Mucosa of descending colon (tissue), 3 donors: ENCODE results near the gene SLF2. TPM values are rescaled to one million over a fixed set of nuclear protein-coding genes. Genes with fewer than 3 reads are reported as not detected.

ENCODE experiments used
- ATAC-seq: fragments of 200-7000 bp; cut with Tn5 transposase; one replicate; pipeline ENCODE4 v1.9.1; 2020; ENCODE audit warnings: mild to moderate bottlenecking, moderate library complexity
- DNase-seq, 3 donors: peaks; one replicate each; pipeline ENCODE4 v3.0.0-alpha.2; 2020
- H3K36me3 ChIP-seq: fragments of 200-600 bp; one replicate; pipeline ENCODE4 v1.8.0; 2021; ENCODE audit warnings: low read depth, mild to moderate bottlenecking
- H3K4me1 ChIP-seq: fragments of 200-600 bp; one replicate; pipeline ENCODE4 v1.8.0; 2021; ENCODE audit warnings: low read depth, mild to moderate bottlenecking
- H3K4me3 ChIP-seq: fragments of 200-600 bp; one replicate; pipeline ENCODE4 v1.8.0; 2021; ENCODE audit warnings: mild to moderate bottlenecking
- H3K9me3 ChIP-seq: fragments of 200-600 bp; one replicate; pipeline ENCODE4 v1.8.0; 2021; ENCODE audit warnings: mild to moderate bottlenecking
- intact Hi-C, 2 donors: fragments of 100-400 bp; cut with DNase I in 1 of 2; cut with micrococcal nuclease in 1 of 2; formaldehyde crosslinking; loops; one replicate each; pipeline versions ENCODE4 v1.11.0 to v1.11.1; 2022; cut with DNase I, micrococcal nuclease
- total RNA-seq, 3 donors: library from RNA; stranded (reverse); fragmentation: NEBNext Ultra II Directional in 2 of 3; extraction: Animal tissue kit (Norgen Biotek cat#: 25700) in 2 of 3; gene quantifications; one replicate each; pipeline versions ENCODE4 v1.2.1 to v1.2.4, GENCODE V29; 2021 to 2023
- TF ChIP-seq, protein P1 (sequence below): fragments of 200-600 bp; IDR thresholded peaks from one replicate; pipeline ENCODE4 v1.8.0; 2022; ENCODE audit warnings: antibody characterized with exemption, mild to moderate bottlenecking
- donor health status: DM: no; HTN: no; CAD: no; lungs with moderate emphysema.
- donor health status: DM: no; HTN: no; CAD: no.
- donor health status: DM: no; HTN: yes; CAD: no.

Gene SLF2
- total RNA-seq, 3 donors from 2014 or later, result 23.0 to 31.1 (median 27.5) TPM

DNA sequence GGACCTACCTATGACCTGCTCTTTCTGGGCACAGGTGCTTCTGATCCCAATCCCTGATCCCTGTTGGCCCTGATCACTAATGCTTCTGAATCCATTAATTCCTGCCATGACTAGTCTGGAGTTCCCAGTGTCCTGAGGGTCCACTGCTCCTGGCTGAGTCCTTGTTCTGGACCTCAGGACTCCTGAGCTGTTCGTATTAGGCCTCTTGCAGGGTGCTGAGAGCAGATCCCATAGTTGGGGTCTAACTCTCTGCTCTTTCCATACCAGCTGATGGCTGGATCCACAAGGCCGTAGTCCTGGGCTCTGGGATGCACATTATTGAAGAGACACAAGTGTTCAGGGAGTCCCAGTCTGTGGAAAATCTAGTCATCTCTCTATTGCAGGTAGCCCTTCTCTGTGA is 67.5 kb downstream of the SLF2 start:
- Histone ChIP-seq H3K4me1 (no peaks in the 10 kb centered on the region), H3K36me3 (peaks cover 7% of the 10 kb centered on the region), H3K9me3 (no peaks in the 10 kb centered on the region), H3K4me3 (no peak overlapping the region)
- ATAC-seq (no peak), DNase-seq (no peak)
- TF ChIP-seq, protein P1, sequence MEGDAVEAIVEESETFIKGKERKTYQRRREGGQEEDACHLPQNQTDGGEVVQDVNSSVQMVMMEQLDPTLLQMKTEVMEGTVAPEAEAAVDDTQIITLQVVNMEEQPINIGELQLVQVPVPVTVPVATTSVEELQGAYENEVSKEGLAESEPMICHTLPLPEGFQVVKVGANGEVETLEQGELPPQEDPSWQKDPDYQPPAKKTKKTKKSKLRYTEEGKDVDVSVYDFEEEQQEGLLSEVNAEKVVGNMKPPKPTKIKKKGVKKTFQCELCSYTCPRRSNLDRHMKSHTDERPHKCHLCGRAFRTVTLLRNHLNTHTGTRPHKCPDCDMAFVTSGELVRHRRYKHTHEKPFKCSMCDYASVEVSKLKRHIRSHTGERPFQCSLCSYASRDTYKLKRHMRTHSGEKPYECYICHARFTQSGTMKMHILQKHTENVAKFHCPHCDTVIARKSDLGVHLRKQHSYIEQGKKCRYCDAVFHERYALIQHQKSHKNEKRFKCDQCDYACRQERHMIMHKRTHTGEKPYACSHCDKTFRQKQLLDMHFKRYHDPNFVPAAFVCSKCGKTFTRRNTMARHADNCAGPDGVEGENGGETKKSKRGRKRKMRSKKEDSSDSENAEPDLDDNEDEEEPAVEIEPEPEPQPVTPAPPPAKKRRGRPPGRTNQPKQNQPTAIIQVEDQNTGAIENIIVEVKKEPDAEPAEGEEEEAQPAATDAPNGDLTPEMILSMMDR, result no peak
- intact Hi-C loops, result no loop called here

DNA sequence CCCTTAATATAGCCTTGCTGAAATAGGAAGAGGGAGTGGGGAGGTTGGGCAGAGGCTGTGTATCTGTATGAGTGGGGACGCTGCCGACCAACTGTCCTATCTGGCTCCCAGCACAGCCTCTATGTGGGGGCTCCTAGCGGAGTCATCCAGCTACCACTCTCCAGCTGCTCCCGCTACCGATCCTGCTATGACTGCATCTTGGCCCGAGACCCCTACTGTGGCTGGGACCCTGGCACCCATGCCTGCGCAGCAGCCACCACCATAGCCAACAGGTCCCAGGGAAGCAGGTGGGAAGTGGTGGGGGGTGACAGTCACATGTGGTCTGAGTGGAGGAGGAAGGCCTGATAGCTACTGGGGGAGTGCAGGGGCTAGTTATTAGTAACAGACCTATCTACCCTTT is 67.9 kb downstream of the SLF2 start:
- ATAC-seq (no peak), DNase-seq (no peak)
- TF ChIP-seq, protein P1, result no peak
- H3K9me3 ChIP-seq, result no peaks in the 10 kb centered on the region
- no peaks in the 10 kb centered on the region for H3K4me1 ChIP-seq
- H3K4me3 ChIP-seq, result no peak overlapping the region
- H3K36me3 ChIP-seq, result peaks cover 7% of the 10 kb centered on the region
- intact Hi-C loops, result no loop called here

DNA sequence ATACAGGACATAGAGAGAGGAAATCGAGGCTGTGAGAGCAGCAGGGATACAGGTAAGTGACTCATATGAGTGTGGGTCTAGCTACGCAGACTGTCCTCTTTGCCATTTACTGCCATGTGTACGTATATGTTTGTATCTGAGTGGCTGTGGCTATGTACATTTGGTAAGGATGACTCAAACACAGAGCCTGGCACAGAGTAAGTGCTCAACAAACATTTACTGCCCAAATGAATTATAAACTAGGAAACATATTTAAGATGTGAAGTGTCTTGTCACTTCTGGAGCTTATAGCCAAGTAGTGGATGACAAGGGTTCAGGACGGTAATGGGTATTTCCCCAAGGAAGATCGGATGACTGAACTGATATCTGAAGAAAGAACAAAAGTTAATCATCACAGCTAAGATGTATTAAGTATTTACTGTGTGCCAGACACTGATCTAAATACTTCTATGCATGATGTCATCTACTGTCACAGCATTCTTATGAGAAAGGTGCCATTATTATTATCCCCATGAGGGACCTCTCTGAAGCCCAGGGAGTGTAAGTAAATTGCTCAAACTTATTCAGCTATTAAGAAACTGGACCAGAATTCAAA is 68.5 kb downstream of the SLF2 start:
- ATAC-seq, result no peak
- Histone ChIP-seq H3K36me3 (peaks cover 7% of the 10 kb centered on the region), H3K9me3 (no peaks in the 10 kb centered on the region), H3K4me1 (peaks cover 5% of the 10 kb centered on the region), H3K4me3 (no peak overlapping the region)
- TF ChIP-seq, protein P1, result no peak
- intact Hi-C loops, result no loop called here
- DNase-seq, result no peak

DNA sequence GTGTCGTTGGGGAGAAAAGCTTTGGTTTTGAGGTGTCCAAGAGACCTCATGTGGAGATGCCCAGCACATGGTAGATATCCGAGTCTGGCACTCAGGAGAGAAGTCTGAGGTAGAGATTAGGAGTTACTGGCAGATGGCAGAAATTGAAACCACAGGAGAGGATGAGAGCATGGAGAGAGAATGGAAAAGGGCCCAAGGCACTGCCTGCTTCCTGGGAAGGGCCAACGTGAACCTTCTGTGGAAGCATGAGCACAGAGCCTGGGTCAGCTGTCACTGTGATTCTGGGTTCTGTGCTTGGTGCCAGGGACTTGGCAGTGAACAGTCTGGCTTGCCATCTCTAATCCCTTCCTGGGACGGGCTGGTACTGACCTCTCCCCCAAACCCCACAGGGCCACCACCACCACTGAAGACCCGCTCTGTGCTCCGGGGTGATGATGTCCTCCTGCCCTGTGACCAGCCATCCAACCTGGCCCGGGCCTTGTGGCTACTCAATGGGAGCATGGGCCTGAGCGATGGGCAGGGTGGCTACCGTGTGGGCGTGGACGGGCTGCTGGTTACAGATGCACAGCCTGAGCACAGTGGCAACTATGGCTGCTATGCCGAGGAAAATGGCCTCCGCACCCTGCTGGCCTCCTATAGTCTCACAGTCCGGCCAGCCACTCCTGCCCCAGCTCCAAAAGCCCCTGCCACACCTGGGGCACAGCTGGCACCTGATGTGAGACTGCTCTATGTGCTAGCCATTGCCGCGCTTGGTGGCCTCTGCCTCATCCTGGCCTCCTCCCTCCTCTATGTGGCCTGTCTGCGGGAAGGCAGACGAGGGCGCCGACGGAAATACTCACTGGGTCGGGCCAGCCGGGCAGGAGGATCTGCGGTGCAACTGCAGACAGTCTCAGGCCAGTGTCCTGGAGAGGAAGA is 70.4 kb downstream of the SLF2 start:
- no peak for ATAC-seq
- H3K4me1 ChIP-seq, result peaks cover 15% of the 10 kb centered on the region
- DNase-seq, result no peak
- TF ChIP-seq, protein P1, result no peak
- H3K36me3 ChIP-seq, result peaks cover 7% of the 10 kb centered on the region
- H3K9me3 ChIP-seq, result no peaks in the 10 kb centered on the region
- intact Hi-C loops, result no loop called here
- no peak overlapping the region for H3K4me3 ChIP-seq

DNA sequence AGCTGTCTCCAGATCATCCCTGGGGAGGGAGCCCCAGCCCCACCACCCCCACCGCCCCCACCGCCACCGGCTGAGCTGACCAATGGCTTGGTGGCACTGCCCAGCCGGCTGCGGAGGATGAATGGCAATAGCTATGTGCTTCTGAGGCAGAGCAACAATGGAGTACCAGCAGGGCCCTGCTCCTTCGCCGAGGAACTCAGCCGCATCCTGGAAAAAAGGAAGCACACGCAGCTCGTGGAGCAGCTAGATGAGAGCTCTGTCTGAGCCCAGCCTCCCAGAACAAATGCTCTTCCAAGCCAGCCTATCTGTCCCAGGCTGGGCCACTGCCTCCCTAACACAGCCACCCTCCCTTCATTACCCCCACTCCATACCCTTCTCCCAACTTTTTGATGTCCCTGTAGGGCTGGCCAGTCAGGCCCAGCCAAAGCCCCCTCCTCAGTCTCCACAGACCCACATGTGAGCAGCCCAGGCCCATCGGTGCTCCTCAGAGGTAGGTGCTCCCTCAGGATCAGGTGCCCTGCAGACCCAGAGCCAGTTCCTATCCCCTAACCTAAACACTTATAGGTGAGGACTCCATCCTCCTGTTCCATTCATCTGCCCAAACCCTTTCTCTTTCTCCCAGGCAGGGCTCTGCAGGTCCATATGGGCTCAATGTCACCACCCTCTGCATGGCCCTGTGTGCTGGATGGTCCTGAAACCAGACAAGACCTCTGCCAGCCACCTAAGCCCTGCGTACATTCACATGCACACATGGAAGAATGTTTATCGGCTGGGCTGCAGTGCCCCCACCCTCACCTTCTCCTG is 71.3 kb downstream of the SLF2 start:
- DNase-seq, result no peak
- Histone ChIP-seq H3K4me3 (no peak overlapping the region), H3K36me3 (peaks cover 7% of the 10 kb centered on the region), H3K4me1 (peaks cover 23% of the 10 kb centered on the region), H3K9me3 (no peaks in the 10 kb centered on the region)
- TF ChIP-seq, protein P1, result no peak
- no peak for ATAC-seq
- intact Hi-C loops, result no loop called here
